Purkinje cell (primary cell): ENCODE measurements around the gene VIT. TPM values are rescaled to one million over a fixed set of nuclear protein-coding genes. Genes with fewer than 3 reads are reported as not detected.

Experiments
- polyA plus RNA-seq: library from polyadenylated mRNA; unstranded; fragments of >200 nt; fragmentation: Nextera tagmentation; gene quantifications from 2 replicates; pipeline ENCODE4 v1.2.1, GENCODE V29; 2014

Gene VIT
- 6.9 TPM in 2 replicates for polyA plus RNA-seq

GRCh38 chr2:36696533-36696932 lies at the start of gene VIT:
Gene VIT (plus strand): TSS chr2:36696707. CDS start chr2:36716371, 19,664 bp downstream.

Other genes starting within 250 kb of the VIT start
- gene FEZ2, start 98.5 kb upstream of the VIT start, polyA plus RNA-seq: 36.7 and 49.1 TPM in 2 replicates